GM12874 (cell line): ENCODE measurements around the gene IER5L.

ENCODE experiments used
- CTCF ChIP-seq: IDR thresholded peaks from 2 replicates; pipeline ENCODE4 v1.5.1; 2011; ENCODE audit warnings: low read depth, mild to moderate bottlenecking, control low read depth, low read length, moderate library complexity; ENCODE audit not compliant: insufficient read depth

The IER5L gene

GRCh38 chr9:129202613-129203555 lies 24.8 kb upstream of the IER5L start:
- no peak for TF ChIP-seq CTCF

GRCh38 chr9:129201866-129202265 lies 23.8 kb upstream of the IER5L start:
- TF ChIP-seq CTCF, result no peak

- TF ChIP-seq CTCF, result no peak
These were observed 23.2 kb upstream of the IER5L start for GRCh38 chr9:129201289-129201688.

GRCh38 chr9:129200255-129200654 lies 22.2 kb upstream of the IER5L start:
- TF ChIP-seq CTCF, result no peak

- TF ChIP-seq CTCF, result no peak
These were observed 21.0 kb upstream of the IER5L start for GRCh38 chr9:129199044-129199435.

GRCh38 chr9:129198319-129199043 lies 20.4 kb upstream of the IER5L start:
- no peak for TF ChIP-seq CTCF

GRCh38 chr9:129197978-129198318 lies 19.9 kb upstream of the IER5L start:
- TF ChIP-seq CTCF, result no peak
